HEK293 (cell line): Measurements from ENCODE around the gene FREM3.
"Not testable (repeated sequence)": the region's sequence is repeated elsewhere in the genome, so short reads cannot be mapped to it uniquely, and the experiment has no call there.

Experiments used
- CTCF ChIA-PET: fragments of 350-600 bp; formaldehyde crosslinking; extraction: SDS; loops from one replicate; lab custom pipeline; 2021; ENCODE audit warnings: antibody characterized with exemption; lab: Yijun Ruan, JAX
- POLR2A ChIA-PET: fragments of 300-600 bp; formaldehyde crosslinking; extraction: SDS; loops from one replicate; lab custom pipeline; 2020; ENCODE audit warnings: antibody characterized with exemption, inconsistent platforms; lab: Yijun Ruan, JAX
- H3K27ac ChIP-seq: fragments of 200-500 bp; sonication (Bioruptor generic); 2 replicates; pipeline ENCODE4 v1.5.1; 2014; ENCODE audit warnings: low read depth, low read length, control low read depth, inconsistent platforms; ENCODE audit errors: extremely low read depth
- H3K36me3 ChIP-seq, 2 experiments: fragments of 200-500 bp in 1 of 2; sonication (Bioruptor generic) in 1 of 2; 1 replicate in 1 of 2; 2 replicates in 1 of 2; pipeline ENCODE4 v1.5.1; 2014 to 2017; ENCODE audit warnings: inconsistent platforms in 2 of 2, low read length in 2 of 2; ENCODE audit not compliant: control insufficient read depth in 2 of 2, insufficient read depth in 1 of 2
- H3K4me1 ChIP-seq: fragments of 200-500 bp; sonication (Bioruptor generic); 2 replicates; pipeline ENCODE4 v1.5.1; 2014; ENCODE audit warnings: mild to moderate bottlenecking, low read length, inconsistent platforms; ENCODE audit not compliant: control insufficient read depth, insufficient read depth
- H3K4me3 ChIP-seq: 2 replicates; pipeline ENCODE4 v1.5.1; 2011; ENCODE audit warnings: low read depth, mild to moderate bottlenecking, control low read depth, low read length, moderate library complexity
- H3K9me3 ChIP-seq: fragments of 200-500 bp; sonication (Bioruptor generic); 2 replicates; pipeline ENCODE4 v1.5.1; 2014; ENCODE audit warnings: low read depth, low read length, inconsistent platforms; ENCODE audit not compliant: control insufficient read depth, insufficient read depth
- ELK4 ChIP-seq: IDR thresholded peaks from 2 replicates; pipeline ENCODE4 v1.6.1; 2011; ENCODE audit warnings: mild to moderate bottlenecking, low read depth, low read length, borderline replicate concordance
- HOXA7 ChIP-seq: sonication (generic); formaldehyde crosslinking; IDR thresholded peaks from 2 replicates; pipeline ENCODE4 v1.8.1; 2022; ENCODE audit warnings: missing genetic modification reagents, borderline replicate concordance
- KLF1 ChIP-seq: fragments of 450-650 bp; formaldehyde crosslinking; IDR thresholded peaks from 2 replicates; pipeline ENCODE4 v1.5.1; 2016; ENCODE audit warnings: missing biosample characterization, missing genetic modification characterization
- REST ChIP-seq: fragments of 450-650 bp; formaldehyde crosslinking; IDR thresholded peaks from 2 replicates; pipeline ENCODE4 v1.5.1; 2016; ENCODE audit warnings: missing biosample characterization, missing genetic modification characterization
- SCRT2 ChIP-seq: fragments of 450-650 bp; formaldehyde crosslinking; IDR thresholded peaks from 2 replicates; pipeline ENCODE4 v1.5.1; 2016; ENCODE audit warnings: missing biosample characterization, missing genetic modification characterization
- TRIM28 ChIP-seq: IDR thresholded peaks from 2 replicates; pipeline ENCODE4 v1.6.1; 2011; ENCODE audit warnings: low read length, control low read depth, borderline replicate concordance
- ZBTB20 ChIP-seq: fragments of 450-650 bp; formaldehyde crosslinking; IDR thresholded peaks from 2 replicates; pipeline ENCODE4 v1.5.1; 2016; ENCODE audit warnings: missing biosample characterization, missing genetic modification characterization
- ZBTB7A ChIP-seq: fragments of 450-650 bp; formaldehyde crosslinking; IDR thresholded peaks from 2 replicates; pipeline ENCODE4 v1.5.1; 2016; ENCODE audit warnings: low read depth, missing biosample characterization, missing genetic modification characterization
- ZIC2 ChIP-seq: fragments of 450-650 bp; formaldehyde crosslinking; IDR thresholded peaks from 2 replicates; pipeline ENCODE4 v1.5.1; 2016; ENCODE audit warnings: missing biosample characterization, missing genetic modification characterization
- ZNF114 ChIP-seq: fragments of 450-650 bp; formaldehyde crosslinking; IDR thresholded peaks from 2 replicates; pipeline ENCODE4 v1.5.0; 2017; ENCODE audit warnings: missing biosample characterization, missing genetic modification characterization
- ZNF121 ChIP-seq: fragments of 450-650 bp; formaldehyde crosslinking; IDR thresholded peaks from 2 replicates; pipeline ENCODE4 v1.5.1; 2016; ENCODE audit warnings: missing biosample characterization, missing genetic modification characterization
- ZNF140 ChIP-seq: fragments of 450-650 bp; formaldehyde crosslinking; IDR thresholded peaks from 2 replicates; pipeline ENCODE4 v1.5.1; 2016; ENCODE audit warnings: missing biosample characterization, missing genetic modification characterization
- ZNF18 ChIP-seq: fragments of 450-650 bp; formaldehyde crosslinking; IDR thresholded peaks from 2 replicates; pipeline ENCODE4 v1.5.1; 2016; ENCODE audit warnings: missing biosample characterization, missing genetic modification characterization
- ZNF513 ChIP-seq: fragments of 450-650 bp; IDR thresholded peaks from 2 replicates; pipeline ENCODE4 v1.5.1; 2018; ENCODE audit warnings: missing biosample characterization, missing genetic modification characterization
- ZNF530 ChIP-seq: fragments of 450-650 bp; formaldehyde crosslinking; IDR thresholded peaks from 2 replicates; pipeline ENCODE4 v1.5.1; 2016; ENCODE audit warnings: low read depth, missing biosample characterization, missing genetic modification characterization
- ZNF600 ChIP-seq: fragments of 450-650 bp; formaldehyde crosslinking; IDR thresholded peaks from 2 replicates; pipeline ENCODE4 v1.5.1; 2016; ENCODE audit warnings: missing biosample characterization, missing genetic modification characterization
- ZNF791 ChIP-seq: fragments of 450-650 bp; formaldehyde crosslinking; IDR thresholded peaks from 2 replicates; pipeline ENCODE4 v1.5.1; 2016; ENCODE audit warnings: missing biosample characterization, missing genetic modification characterization
- ZSCAN23 ChIP-seq: fragments of 450-650 bp; formaldehyde crosslinking; IDR thresholded peaks from 2 replicates; pipeline ENCODE4 v1.5.1; 2016; ENCODE audit warnings: missing biosample characterization, missing genetic modification characterization
- ZSCAN4 ChIP-seq: fragments of 450-650 bp; formaldehyde crosslinking; IDR thresholded peaks from 2 replicates; pipeline ENCODE4 v1.5.1; 2017; ENCODE audit warnings: missing biosample characterization, missing genetic modification characterization

The FREM3 gene

GRCh38 chr4:143736861-143737260, 36.4 kb upstream of the FREM3 start:
- H3K4me1 ChIP-seq = no peaks in the 10 kb centered on the region
- no peak overlapping the region for H3K4me3 ChIP-seq
- no peak overlapping the region for H3K27ac ChIP-seq
- POLR2A ChIA-PET = no interaction called here
- CTCF ChIA-PET = no interaction called here
- H3K36me3 ChIP-seq = no peaks in the 10 kb centered on the region
- no peaks in the 10 kb centered on the region for H3K9me3 ChIP-seq
- TF ChIP-seq SCRT2 (tag by site-specific recombination) = no peak
- TF ChIP-seq ZNF140 = no peak
- no peak for TF ChIP-seq ELK4
- TF ChIP-seq KLF1 (tag by site-specific recombination) = no peak
- TF ChIP-seq ZNF513 (tag by site-specific recombination) = no peak
- TF ChIP-seq ZNF600 (tag by site-specific recombination) = no peak
- no peak for TF ChIP-seq ZNF791 (tag by site-specific recombination)

- H3K4me3 ChIP-seq, H3K4me1 ChIP-seq, POLR2A ChIA-PET, H3K36me3 ChIP-seq, H3K27ac ChIP-seq, H3K9me3 ChIP-seq, CTCF ChIA-PET: not testable (repeated sequence)
Measured at GRCh38 chr4:143736061-143736460, 35.6 kb upstream of the FREM3 start.

GRCh38 chr4:143728166-143728565, 27.7 kb upstream of the FREM3 start:
- no peak overlapping the region for H3K4me3 ChIP-seq
- TF ChIP-seq ZNF121 (tag by site-specific recombination) (no peak), ZSCAN4 (tag by site-specific recombination) (no peak), ZBTB7A (tag by site-specific recombination) (no peak), ELK4 (no peak), ZIC2 (tag by site-specific recombination) (no peak), ZBTB20 (tag by site-specific recombination) (no peak)
- TF ChIP-seq, all 188 proteins: peak for 0
- Histone ChIP-seq H3K4me1 (no peaks in the 10 kb centered on the region), H3K36me3 (no peaks in the 10 kb centered on the region), H3K9me3 (no peaks in the 10 kb centered on the region), H3K27ac (no peak overlapping the region)
- POLR2A ChIA-PET = no interaction called here
- CTCF ChIA-PET = no interaction called here

- ChIA-PET POLR2A (no interaction called here), CTCF (no interaction called here)
- Histone ChIP-seq H3K27ac (no peak overlapping the region), H3K4me1 (no peaks in the 10 kb centered on the region), H3K9me3 (no peaks in the 10 kb centered on the region), H3K36me3 (no peaks in the 10 kb centered on the region), H3K4me3 (no peak overlapping the region)
- no peak for TF ChIP-seq HOXA7
- TF ChIP-seq ZNF18 = no peak
- no peak for TF ChIP-seq ZNF530 (tag by site-specific recombination)
- no peak for TF ChIP-seq ZSCAN23
- TF ChIP-seq REST (tag by site-specific recombination) = no peak
- no peak for TF ChIP-seq ZNF114
- TF ChIP-seq TRIM28 = no peak
Measured at GRCh38 chr4:143726714-143727113, 26.2 kb upstream of the FREM3 start.
